Fibroblast of lung (primary cell): ENCODE results near the gene OR5AN1. TPM values are rescaled to one million over a fixed set of nuclear protein-coding genes. Genes with fewer than 3 reads are reported as not detected.

ENCODE experiments used
- DNase-seq, 2 donors: peaks; one replicate each; pipeline versions ENCODE4 v3.0.0 to v3.0.0-alpha.2; 2010; ENCODE audit warnings: low read depth in 2 of 2
- H2AFZ ChIP-seq: 2 replicates; pipeline ENCODE4 v1.5.1; 2012; ENCODE audit warnings: low read length, control low read depth, inconsistent platforms
- H3K27ac ChIP-seq: 2 replicates; pipeline ENCODE4 v1.5.1; 2011; ENCODE audit warnings: low read length, control low read depth; ENCODE audit not compliant: insufficient read depth
- H3K27me3 ChIP-seq: 2 replicates; pipeline ENCODE4 v1.5.1; 2011; ENCODE audit warnings: mild to moderate bottlenecking, low read length; ENCODE audit not compliant: control insufficient read depth, insufficient read depth
- H3K36me3 ChIP-seq: 2 replicates; pipeline ENCODE4 v1.5.1; 2011; ENCODE audit warnings: low read length; ENCODE audit not compliant: control insufficient read depth, insufficient read depth
- H3K4me1 ChIP-seq: 2 replicates; pipeline ENCODE4 v1.5.1; 2011; ENCODE audit warnings: low read length; ENCODE audit not compliant: control insufficient read depth, insufficient read depth; ENCODE audit errors: extremely low read depth
- H3K4me2 ChIP-seq: 2 replicates; pipeline ENCODE4 v1.5.1; 2011; ENCODE audit warnings: low read length, control low read depth; ENCODE audit not compliant: insufficient read depth; ENCODE audit errors: extremely low read depth
- H3K4me3 ChIP-seq, 4 experiments: fragments of 200-600 bp in 1 of 4; sonication (generic) in 1 of 4; replicated peaks in 1 of 4; 2 replicates each; pipeline ENCODE4 v1.5.1; 2011 to 2016; ENCODE audit warnings: low read length in 4 of 4, low read depth in 3 of 4, mild to moderate bottlenecking in 3 of 4, control low read depth in 2 of 4, inconsistent platforms in 1 of 4, mixed read lengths in 1 of 4; ENCODE audit not compliant: insufficient read depth in 1 of 4; ENCODE audit errors: control extremely low read depth in 1 of 4
- H3K79me2 ChIP-seq: 2 replicates; pipeline ENCODE4 v1.5.1; 2012; ENCODE audit warnings: mild to moderate bottlenecking, low read length, inconsistent platforms; ENCODE audit not compliant: control insufficient read depth, insufficient read depth
- H3K9ac ChIP-seq: 2 replicates; pipeline ENCODE4 v1.5.1; 2011; ENCODE audit warnings: mild to moderate bottlenecking, low read length, control low read depth; ENCODE audit not compliant: insufficient read depth
- H3K9me3 ChIP-seq: 2 replicates; pipeline ENCODE4 v1.5.1; 2012; ENCODE audit warnings: low read depth, low read length; ENCODE audit not compliant: control insufficient read depth, insufficient read depth
- H4K20me1 ChIP-seq: 2 replicates; pipeline ENCODE4 v1.5.1; 2011; ENCODE audit warnings: low read length; ENCODE audit not compliant: control insufficient read depth, insufficient read depth; ENCODE audit errors: extremely low read depth
- CTCF ChIP-seq, 2 donors: IDR thresholded peaks in 1 of 2; conservative IDR thresholded peaks in 1 of 2; 1 replicate in 1 of 2; 2 replicates in 1 of 2; pipeline ENCODE4 v1.5.1; 2011 to 2012; ENCODE audit warnings: low read length in 2 of 2, control low read depth in 1 of 2, inconsistent platforms in 1 of 2, low read depth in 1 of 2, mild to moderate bottlenecking in 1 of 2
- EZH2 ChIP-seq: IDR thresholded peaks from 2 replicates; pipeline ENCODE4 v1.5.1; 2012; ENCODE audit warnings: low read length, control low read depth, mild to moderate bottlenecking; ENCODE audit errors: missing control alignments
- polyA minus RNA-seq: library from RNA; depleted of rRNA, polyadenylated mRNA; stranded (reverse); fragments of >200 nt; gene quantifications from 2 replicates; pipeline ENCODE4 v1.2.3, GENCODE V29; 2011; ENCODE audit warnings: low replicate concordance
- polyA plus RNA-seq, 2 donors: library from polyadenylated mRNA; depleted of rRNA in 1 of 2; stranded (reverse) in 1 of 2; unstranded in 1 of 2; fragments of >200 nt; gene quantifications; 2 replicates each; pipeline ENCODE4 v1.2.1, GENCODE V29; 2011 to 2012; ENCODE audit warnings: missing spikeins in 1 of 2
- total RNA-seq: library from RNA; depleted of rRNA; stranded (reverse); fragments of >200 nt; gene quantifications from 2 replicates; pipeline ENCODE4 v1.2.1, GENCODE V29; 2014

The OR5AN1 gene
- total RNA-seq (not detected in 2 replicates), polyA plus RNA-seq (not detected in 2 replicates), polyA minus RNA-seq (not detected in 2 replicates)
- polyA plus RNA-seq (2012), result not detected in 2 replicates

- no peak for TF ChIP-seq EZH2
- TF ChIP-seq CTCF (conservative IDR thresholded peaks at IDR 0.05 in 1 of 2, IDR thresholded peaks at IDR 0.05 in 1 of 2; ENCODE audit: low read depth in 1 of 2, low read length in 2 of 2), result no peak
- Histone ChIP-seq H3K9ac (no peak within 1 kb of the TSS), H2AFZ (no peak within 1 kb of the TSS), H4K20me1 (no peaks in the 10 kb centered on the region), H3K4me3 (no peak within 1 kb of the TSS), H3K36me3 (no peaks in the 10 kb centered on the region), H3K4me1 (no peaks in the 10 kb centered on the region), H3K27ac (no peak within 1 kb of the TSS), H3K27me3 (no peaks in the 10 kb centered on the region), H3K9me3 (no peaks in the 10 kb centered on the region), H3K79me2 (no peaks in the 10 kb centered on the region), H3K4me2 (no peak within 1 kb of the TSS)
- DNase-seq, result no peak
Observed at GRCh38 chr11:59358595-59358994, at the start of gene OR5AN1. OR5AN1 (plus strand) TSS chr11:59358895; CDS start chr11:59364459, 5,564 bp downstream.

GRCh38 chr11:59335001-59335400 lies 23.7 kb upstream of the OR5AN1 start:
- H3K4me1 ChIP-seq, result no peaks in the 10 kb centered on the region
- H2AFZ ChIP-seq, result no peak overlapping the region
- H3K4me3 ChIP-seq, result no peak overlapping the region
- H3K79me2 ChIP-seq, result no peaks in the 10 kb centered on the region
- H3K27me3 ChIP-seq, result no peaks in the 10 kb centered on the region
- H3K4me2 ChIP-seq, result no peak overlapping the region
- no peaks in the 10 kb centered on the region for H3K36me3 ChIP-seq
- no peak overlapping the region for H3K27ac ChIP-seq
- TF ChIP-seq EZH2, result no peak
- TF ChIP-seq CTCF (conservative IDR thresholded peaks at IDR 0.05 in 1 of 2, IDR thresholded peaks at IDR 0.05 in 1 of 2; ENCODE audit: low read depth in 1 of 2, low read length in 2 of 2), result no peak
- no peak overlapping the region for H3K9ac ChIP-seq
- no peak for DNase-seq
- H4K20me1 ChIP-seq, result no peaks in the 10 kb centered on the region
- H3K9me3 ChIP-seq, result no peaks in the 10 kb centered on the region

GRCh38 chr11:59336176-59336575 lies 22.5 kb upstream of the OR5AN1 start:
- H3K9me3 ChIP-seq, result no peaks in the 10 kb centered on the region
- DNase-seq, result no peak
- TF ChIP-seq CTCF (conservative IDR thresholded peaks at IDR 0.05 in 1 of 2, IDR thresholded peaks at IDR 0.05 in 1 of 2; ENCODE audit: low read depth in 1 of 2, low read length in 2 of 2) (no peak), EZH2 (no peak)
- no peaks in the 10 kb centered on the region for H3K27me3 ChIP-seq
- no peak overlapping the region for H3K4me3 ChIP-seq
- H3K4me2 ChIP-seq, result no peak overlapping the region
- H3K4me1 ChIP-seq, result no peaks in the 10 kb centered on the region
- H4K20me1 ChIP-seq, result no peaks in the 10 kb centered on the region
- H3K79me2 ChIP-seq, result no peaks in the 10 kb centered on the region
- H3K27ac ChIP-seq, result no peak overlapping the region
- no peaks in the 10 kb centered on the region for H3K36me3 ChIP-seq
- H3K9ac ChIP-seq, result no peak overlapping the region
- no peak overlapping the region for H2AFZ ChIP-seq
